ENCODE data around the gene DDIT4.
A peak's percentile ranks its signal among the peaks of the same experiment; 100 is the strongest.

DDIT4 gene

DNA sequence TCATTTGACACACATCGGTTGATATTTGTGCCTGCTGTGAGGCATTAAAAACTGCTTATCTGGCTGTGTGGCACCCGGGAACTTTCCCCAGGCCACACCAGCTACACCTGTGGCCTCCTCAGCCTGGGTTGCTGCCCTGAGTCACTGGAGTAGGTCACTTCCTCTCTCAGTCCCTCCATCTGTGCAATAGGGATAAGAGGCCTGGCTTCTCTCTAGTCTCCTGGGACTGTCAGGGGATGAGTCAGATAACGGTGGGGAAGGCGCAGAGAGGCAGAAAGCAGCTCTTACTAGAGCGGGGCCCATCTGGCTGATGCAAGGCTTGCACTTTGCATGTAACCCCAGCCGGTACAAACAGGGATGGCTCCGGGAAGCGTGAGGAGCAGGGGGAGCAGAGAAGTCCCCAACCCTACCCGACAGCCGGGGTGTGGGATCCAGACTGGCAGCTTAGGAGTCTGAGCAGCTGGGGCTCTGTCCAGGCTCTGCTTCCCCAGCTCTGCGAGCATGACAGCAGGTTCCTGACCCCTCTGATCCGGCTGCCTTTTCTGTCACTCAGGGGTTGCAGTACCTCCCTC lies 47.0 kb downstream of the DDIT4 start (continued):
- TF ChIP-seq PATZ1 (CRISPR knock-in tag; IDR thresholded peaks at IDR 0.05; ENCODE audit: borderline replicate concordance) (no peak), TSHZ2 (CRISPR knock-in tag; IDR thresholded peaks at IDR 0.05) (0 out of 2 replicates have a peak, but pooled peaks have one; percentile 55), ZNF565 (CRISPR knock-in tag; conservative IDR thresholded peaks at IDR 0.05; ENCODE audit: low read depth) (no peak), ZFP3 (CRISPR knock-in tag; IDR thresholded peaks at IDR 0.05) (peak; percentile 44; the same call in 1 of the 2 replicates)

DNA sequence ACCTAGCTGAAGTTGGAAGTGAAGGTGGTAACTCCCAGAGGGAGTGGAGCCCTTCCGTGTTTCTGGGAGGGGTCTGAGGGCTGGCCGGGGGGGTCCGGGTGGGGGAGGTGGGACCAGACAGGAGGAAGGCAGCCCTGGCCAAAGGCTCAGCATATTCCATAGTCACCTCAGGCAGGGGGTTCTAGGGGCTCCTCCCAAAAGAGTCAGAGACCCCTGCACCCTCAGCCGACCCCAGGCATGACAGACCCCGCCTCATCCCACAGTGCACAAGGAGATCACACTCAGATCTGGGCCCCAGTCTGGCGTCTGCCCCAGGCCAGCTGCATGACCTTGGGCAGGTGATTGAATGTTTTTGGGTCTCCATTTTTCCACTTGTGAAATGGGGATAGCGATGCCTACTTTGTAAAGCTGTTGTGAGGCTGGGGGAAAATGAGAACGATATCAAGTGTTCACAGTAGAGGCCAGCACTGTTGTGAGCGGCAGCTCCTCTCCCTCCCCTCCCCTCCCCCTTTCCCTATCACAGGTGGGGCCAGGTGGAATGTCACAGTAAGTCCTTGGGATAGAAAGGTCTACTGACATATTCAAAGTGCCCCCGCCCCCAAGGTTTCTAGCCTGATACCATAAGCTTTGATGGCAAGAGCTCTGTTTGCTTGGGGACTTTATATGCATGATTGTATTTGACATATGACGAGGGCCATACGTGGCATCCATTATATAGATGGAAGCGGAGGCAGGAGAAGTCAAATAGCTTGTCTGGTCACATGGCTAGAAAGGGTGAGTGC lies 47.7 kb downstream of the DDIT4 start:
- no peak for TF ChIP-seq BACH2 (CRISPR knock-in tag; IDR thresholded peaks at IDR 0.05; ENCODE audit: borderline replicate concordance)
- no peak for TF ChIP-seq ESRRG (CRISPR knock-in tag; IDR thresholded peaks at IDR 0.05)
- TF ChIP-seq, protein P1, sequence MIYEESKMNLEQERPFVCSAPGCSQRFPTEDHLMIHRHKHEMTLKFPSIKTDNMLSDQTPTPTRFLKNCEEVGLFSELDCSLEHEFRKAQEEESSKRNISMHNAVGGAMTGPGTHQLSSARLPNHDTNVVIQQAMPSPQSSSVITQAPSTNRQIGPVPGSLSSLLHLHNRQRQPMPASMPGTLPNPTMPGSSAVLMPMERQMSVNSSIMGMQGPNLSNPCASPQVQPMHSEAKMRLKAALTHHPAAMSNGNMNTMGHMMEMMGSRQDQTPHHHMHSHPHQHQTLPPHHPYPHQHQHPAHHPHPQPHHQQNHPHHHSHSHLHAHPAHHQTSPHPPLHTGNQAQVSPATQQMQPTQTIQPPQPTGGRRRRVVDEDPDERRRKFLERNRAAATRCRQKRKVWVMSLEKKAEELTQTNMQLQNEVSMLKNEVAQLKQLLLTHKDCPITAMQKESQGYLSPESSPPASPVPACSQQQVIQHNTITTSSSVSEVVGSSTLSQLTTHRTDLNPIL (CRISPR knock-in tag; IDR thresholded peaks at IDR 0.05; ENCODE audit: low read depth), result no peak
- TF ChIP-seq ZC3H10 (CRISPR knock-in tag; IDR thresholded peaks at IDR 0.05), result no peak
- TF ChIP-seq SNAI2 (CRISPR knock-in tag; IDR thresholded peaks at IDR 0.05), result no peak
- TF ChIP-seq GLIS3 (CRISPR knock-in tag; IDR thresholded peaks at IDR 0.05), result no peak
- TF ChIP-seq ISL1 (CRISPR knock-in tag; IDR thresholded peaks at IDR 0.05), result no peak
- no peak for TF ChIP-seq CSDC2 (CRISPR knock-in tag; IDR thresholded peaks at IDR 0.05)
- no peak for TF ChIP-seq TOX (CRISPR knock-in tag; IDR thresholded peaks at IDR 0.05; ENCODE audit: borderline replicate concordance)
- TF ChIP-seq, protein P2, sequence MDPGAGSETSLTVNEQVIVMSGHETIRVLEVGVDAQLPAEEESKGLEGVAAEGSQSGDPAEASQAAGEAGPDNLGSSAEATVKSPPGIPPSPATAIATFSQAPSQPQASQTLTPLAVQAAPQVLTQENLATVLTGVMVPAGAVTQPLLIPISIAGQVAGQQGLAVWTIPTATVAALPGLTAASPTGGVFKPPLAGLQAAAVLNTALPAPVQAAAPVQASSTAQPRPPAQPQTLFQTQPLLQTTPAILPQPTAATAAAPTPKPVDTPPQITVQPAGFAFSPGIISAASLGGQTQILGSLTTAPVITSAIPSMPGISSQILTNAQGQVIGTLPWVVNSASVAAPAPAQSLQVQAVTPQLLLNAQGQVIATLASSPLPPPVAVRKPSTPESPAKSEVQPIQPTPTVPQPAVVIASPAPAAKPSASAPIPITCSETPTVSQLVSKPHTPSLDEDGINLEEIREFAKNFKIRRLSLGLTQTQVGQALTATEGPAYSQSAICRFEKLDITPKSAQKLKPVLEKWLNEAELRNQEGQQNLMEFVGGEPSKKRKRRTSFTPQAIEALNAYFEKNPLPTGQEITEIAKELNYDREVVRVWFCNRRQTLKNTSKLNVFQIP (CRISPR knock-in tag; IDR thresholded peaks at IDR 0.05; ENCODE audit: borderline replicate concordance, low read depth), result no peak
- TF ChIP-seq CSRNP3 (CRISPR knock-in tag; IDR thresholded peaks at IDR 0.05), result no peak
- TF ChIP-seq ZNF565 (CRISPR knock-in tag; conservative IDR thresholded peaks at IDR 0.05; ENCODE audit: low read depth), result no peak
- TF ChIP-seq ZNF70 (CRISPR knock-in tag; IDR thresholded peaks at IDR 0.05), result no peak
- TF ChIP-seq OSR1 (CRISPR knock-in tag; IDR thresholded peaks at IDR 0.05), result no peak
- no peak for TF ChIP-seq ZFP3 (CRISPR knock-in tag; IDR thresholded peaks at IDR 0.05)
- no peak for TF ChIP-seq ZFP30 (CRISPR knock-in tag; IDR thresholded peaks at IDR 0.05)
- TF ChIP-seq TSHZ2 (CRISPR knock-in tag; IDR thresholded peaks at IDR 0.05), result no peak
- no peak for TF ChIP-seq PPARA (CRISPR knock-in tag; IDR thresholded peaks at IDR 0.05; ENCODE audit: borderline replicate concordance)
- ATAC-seq, result no peak

Measured in SK-N-SH treated with all-trans-retinoic acid at 6 μM for 48 hours (cell line).